ENCODE data around the gene CACNA1C. TPM values are rescaled to one million over a fixed set of nuclear protein-coding genes. Genes with fewer than 3 reads are reported as not detected.
A peak's percentile ranks its signal among the peaks of the same experiment; 100 is the strongest.

CACNA1C gene
- total and polyA plus RNA-seq, 10 of the 15 experiments (the other 5 are each of a cell fraction or from before 2014, with no cell fraction given): under 0.01 to 0.15 (median 0.09) TPM; not detected in 5

- TF ChIP-seq SKIL (IDR thresholded peaks at IDR 0.05; ENCODE audit: low read depth, poor library complexity, severe bottlenecking) (peak; percentile 26), FOXK2 (IDR thresholded peaks at IDR 0.05) (no peak), EGR1 (IDR thresholded peaks at IDR 0.05; ENCODE audit: borderline replicate concordance in 1 of 2, low read depth in 2 of 2, low read length in 2 of 2) (no peak), FOS (IDR thresholded peaks at IDR 0.05; ENCODE audit: borderline replicate concordance, extremely low read depth, insufficient read length) (no peak), EZH2 (IDR thresholded peaks at IDR 0.05; ENCODE audit: borderline replicate concordance, control insufficient read depth, low read depth, low read length) (no peak), GABPA (IDR thresholded peaks at IDR 0.05; ENCODE audit: low read depth) (no peak), POLR2AphosphoS5 (IDR thresholded peaks at IDR 0.05; ENCODE audit: low read length) (no peak), STAT3 (IDR thresholded peaks at IDR 0.05; ENCODE audit: low read depth, low read length) (no peak), YBX1 (IDR thresholded peaks at IDR 0.05) (no peak), SRF (IDR thresholded peaks at IDR 0.05; ENCODE audit: low read depth in 2 of 2, low read length in 2 of 2) (no peak)
- TF ChIP-seq, protein P1, sequence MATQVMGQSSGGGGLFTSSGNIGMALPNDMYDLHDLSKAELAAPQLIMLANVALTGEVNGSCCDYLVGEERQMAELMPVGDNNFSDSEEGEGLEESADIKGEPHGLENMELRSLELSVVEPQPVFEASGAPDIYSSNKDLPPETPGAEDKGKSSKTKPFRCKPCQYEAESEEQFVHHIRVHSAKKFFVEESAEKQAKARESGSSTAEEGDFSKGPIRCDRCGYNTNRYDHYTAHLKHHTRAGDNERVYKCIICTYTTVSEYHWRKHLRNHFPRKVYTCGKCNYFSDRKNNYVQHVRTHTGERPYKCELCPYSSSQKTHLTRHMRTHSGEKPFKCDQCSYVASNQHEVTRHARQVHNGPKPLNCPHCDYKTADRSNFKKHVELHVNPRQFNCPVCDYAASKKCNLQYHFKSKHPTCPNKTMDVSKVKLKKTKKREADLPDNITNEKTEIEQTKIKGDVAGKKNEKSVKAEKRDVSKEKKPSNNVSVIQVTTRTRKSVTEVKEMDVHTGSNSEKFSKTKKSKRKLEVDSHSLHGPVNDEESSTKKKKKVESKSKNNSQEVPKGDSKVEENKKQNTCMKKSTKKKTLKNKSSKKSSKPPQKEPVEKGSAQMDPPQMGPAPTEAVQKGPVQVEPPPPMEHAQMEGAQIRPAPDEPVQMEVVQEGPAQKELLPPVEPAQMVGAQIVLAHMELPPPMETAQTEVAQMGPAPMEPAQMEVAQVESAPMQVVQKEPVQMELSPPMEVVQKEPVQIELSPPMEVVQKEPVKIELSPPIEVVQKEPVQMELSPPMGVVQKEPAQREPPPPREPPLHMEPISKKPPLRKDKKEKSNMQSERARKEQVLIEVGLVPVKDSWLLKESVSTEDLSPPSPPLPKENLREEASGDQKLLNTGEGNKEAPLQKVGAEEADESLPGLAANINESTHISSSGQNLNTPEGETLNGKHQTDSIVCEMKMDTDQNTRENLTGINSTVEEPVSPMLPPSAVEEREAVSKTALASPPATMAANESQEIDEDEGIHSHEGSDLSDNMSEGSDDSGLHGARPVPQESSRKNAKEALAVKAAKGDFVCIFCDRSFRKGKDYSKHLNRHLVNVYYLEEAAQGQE (IDR thresholded peaks at IDR 0.05; ENCODE audit: low read depth, low read length): no peak
Observed at GRCh38 chr12:2387103-2387834, 334.5 kb downstream of the CACNA1C start (continued).

Measured in GM12878 (cell line).